Measurements from ENCODE around the gene CLIP3.
"Not testable (repeated sequence)": the region's sequence is repeated elsewhere in the genome, so short reads cannot be mapped to it uniquely, and the experiment has no call there.

The CLIP3 gene, protein sequence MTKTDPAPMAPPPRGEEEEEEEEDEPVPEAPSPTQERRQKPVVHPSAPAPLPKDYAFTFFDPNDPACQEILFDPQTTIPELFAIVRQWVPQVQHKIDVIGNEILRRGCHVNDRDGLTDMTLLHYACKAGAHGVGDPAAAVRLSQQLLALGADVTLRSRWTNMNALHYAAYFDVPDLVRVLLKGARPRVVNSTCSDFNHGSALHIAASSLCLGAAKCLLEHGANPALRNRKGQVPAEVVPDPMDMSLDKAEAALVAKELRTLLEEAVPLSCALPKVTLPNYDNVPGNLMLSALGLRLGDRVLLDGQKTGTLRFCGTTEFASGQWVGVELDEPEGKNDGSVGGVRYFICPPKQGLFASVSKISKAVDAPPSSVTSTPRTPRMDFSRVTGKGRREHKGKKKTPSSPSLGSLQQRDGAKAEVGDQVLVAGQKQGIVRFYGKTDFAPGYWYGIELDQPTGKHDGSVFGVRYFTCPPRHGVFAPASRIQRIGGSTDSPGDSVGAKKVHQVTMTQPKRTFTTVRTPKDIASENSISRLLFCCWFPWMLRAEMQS

DNA sequence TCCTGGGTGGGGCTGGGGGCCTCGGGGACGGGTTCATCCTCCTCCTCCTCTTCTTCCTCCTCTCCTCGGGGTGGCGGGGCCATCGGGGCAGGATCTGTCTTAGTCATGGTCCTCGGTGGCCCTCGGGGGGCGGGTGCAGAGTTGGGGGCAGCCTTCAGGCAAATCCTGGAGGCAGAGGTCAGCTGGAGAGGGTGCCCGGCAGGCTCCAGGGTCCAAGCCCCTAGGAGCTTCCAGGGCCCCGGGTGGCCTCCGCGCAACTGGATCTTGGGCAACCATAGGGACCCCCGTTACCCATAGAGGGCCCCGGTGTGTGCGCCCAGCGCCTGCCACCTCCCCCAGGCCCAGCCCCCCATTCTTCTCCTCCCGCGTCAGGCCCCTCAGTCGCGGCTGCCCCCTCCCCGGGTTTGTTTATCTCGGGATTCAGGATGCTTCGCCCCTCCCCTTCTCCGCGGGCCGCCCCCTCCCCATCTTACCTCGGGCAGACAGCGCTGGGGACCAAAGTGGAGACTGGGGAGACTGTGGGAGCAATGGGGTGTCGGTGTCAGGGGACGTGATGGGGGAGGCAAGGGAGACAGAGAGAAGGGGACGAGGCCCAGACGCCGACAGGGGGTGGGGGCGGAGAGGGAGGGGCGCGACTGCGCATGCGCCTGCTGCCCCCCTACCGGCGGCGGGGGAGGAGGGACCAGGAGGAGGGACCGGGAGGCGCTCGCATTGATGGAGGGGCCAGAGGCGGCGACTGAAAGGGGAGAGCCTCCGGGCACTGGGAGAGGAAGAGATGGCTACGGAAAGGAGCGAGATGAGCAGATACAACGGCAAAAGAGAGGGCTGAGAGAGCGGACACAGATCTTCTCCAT is at the start of gene CLIP3:
TSS of gene CLIP3 (minus strand) at position 623 of the 854 bp plus-strand sequence. CDS start at position 107, 516 bp downstream.
- peak; percentile 6 for DNase-seq

DNA sequence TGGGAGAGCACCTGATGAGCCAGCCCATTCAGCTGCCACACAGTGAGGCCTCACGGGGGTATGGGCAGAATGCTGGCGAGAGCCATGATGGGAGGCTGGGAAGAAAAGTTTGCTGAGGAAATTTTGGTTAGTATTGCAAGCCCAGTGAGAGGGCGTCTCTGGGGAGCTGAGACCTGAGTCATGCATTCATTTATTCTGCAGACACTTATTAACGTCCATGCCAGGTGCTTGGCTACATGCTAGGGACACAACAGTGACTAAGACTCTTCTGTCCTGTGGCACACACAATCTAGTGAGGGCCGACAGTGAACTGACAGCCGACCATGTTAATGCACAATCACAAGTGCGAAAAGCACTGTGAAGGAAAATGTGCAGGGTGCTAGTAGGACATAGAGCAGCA is 49.2 kb upstream of the CLIP3 start:
- DNase-seq = no peak

DNA sequence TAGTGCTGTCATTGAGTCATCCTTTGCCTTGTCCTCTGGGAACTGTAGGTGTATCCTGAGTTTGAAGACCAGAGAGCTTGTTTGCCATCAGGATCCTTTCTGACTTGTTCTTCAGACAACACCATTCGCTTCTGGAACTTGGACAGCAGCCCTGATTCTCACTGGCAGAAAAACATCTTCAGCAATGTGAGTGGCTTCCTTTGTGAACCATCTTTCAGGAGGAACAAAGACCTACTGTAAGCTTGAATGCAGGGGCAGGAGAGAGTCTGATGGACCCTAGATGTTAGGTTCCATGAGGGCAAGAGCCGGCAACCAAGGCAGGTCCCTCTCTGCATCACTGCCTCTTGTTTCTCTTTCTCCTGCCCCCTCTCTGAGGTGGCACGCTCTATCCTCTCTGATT is 48.7 kb upstream of the CLIP3 start:
- DNase-seq = no peak

DNA sequence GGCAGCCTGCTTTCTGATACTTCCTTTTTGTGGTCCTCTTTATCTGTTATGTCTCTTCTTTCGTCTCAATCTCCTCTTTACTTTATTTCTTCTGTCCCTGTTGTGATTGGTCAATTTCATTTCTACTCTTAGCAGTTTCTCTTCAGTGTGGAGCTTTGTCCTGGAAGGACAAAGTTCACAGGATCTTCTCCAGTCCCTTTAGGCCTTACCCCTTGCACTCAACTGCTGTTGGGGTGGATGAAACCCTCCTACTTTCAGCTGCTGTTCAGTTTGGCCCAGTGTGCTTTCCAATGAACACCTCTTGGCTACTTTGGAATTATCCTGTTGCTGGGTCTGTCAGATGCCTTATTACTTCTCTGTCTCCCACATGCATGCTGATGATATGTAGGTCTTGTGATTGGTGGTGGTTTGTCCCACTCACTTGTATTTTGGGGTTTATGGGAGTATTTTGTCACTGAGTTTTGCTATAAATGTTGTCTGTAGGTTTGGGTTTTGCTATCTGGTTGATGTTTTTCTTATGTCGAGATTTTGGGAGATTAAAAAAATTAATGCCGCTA is 46.8 kb upstream of the CLIP3 start:
- no peak for DNase-seq

DNA sequence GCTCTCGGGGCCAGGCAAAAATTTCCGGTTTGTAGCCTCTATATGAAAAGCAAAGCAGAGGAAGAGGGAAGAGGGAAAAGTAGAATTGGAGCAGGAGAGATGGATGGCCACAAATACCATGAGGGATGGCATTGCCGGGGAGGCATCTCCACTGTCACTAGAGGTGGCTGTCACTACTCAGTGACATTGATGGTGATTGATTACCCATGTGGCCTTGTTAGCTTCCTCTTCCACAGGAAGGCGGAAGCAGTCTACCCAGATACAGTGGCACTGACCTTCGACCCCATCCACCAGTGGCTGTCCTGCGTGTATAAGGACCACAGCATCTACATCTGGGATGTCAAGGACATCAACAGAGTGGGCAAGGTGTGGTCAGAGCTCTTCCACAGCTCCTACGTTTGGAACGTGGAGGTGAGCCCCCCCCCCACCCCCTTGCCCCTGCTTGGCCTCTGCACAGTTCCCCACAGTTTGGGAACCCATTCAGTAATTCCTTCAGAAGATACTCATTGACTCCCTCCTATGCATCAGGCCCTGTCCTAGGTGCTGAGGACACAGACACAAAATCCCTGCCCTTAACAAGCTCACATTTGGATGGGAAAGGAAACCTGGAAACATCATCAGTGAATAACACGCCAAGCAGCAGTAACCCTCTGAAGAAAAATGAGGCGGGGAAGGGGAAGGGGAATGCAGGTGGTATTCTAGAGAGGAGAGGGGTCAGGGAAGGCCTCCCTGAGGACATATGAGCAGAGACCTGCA is 40.6 kb upstream of the CLIP3 start:
- DNase-seq = no peak

DNA sequence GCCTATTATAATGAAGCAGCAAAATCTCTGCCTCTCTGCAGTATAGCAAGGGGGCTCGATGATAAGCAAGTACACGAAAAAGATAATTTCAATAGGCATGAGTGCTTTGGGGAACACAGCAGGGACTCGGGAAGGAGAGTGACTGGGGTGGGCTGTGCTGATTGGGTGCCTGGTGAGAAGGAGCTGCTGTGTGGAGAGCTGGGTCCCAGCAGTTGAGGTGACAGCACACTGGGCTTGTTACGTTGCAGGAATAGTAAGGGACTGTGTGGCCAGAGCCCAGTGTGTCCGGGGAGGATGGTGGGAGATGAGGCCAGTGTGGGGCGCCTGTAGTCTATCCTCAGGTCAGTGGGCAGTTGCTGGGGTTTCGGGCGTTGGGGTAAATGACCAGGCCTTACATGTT is 39.4 kb upstream of the CLIP3 start:
- no peak for DNase-seq

DNA sequence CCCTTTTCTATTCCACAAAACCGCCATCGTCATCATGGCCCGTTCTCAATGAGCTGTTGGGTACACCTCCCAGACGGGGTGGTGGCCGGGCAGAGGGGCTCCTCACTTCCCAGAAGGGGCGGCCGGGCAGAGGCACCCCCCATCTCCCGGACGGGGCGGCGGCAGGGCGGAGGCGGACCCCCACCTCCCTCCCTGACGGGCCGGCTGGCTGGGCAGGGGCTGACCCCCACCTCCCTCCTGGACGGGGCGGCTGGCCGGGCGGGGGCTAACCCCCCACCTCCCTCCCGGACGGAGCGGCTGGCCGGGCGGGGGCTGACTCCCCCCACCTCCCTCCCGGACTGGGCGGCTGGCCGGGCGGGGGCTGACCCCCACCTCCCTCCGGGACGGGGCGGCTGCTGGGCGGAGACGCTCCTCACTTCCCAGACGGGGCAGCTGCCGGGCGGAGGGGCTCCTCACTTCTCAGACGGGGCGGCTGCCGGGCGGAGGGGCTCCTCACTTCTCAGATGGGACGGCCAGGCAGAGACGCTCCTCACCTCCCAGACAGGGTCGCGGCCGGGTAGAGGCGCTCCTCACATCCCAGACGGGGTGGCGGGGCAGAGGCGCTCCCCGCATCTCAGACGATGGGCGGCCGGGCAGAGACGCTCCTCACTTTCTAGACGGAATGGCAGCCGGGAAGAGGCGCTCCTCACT is 36.3 kb upstream of the CLIP3 start:
- DNase-seq = not testable (repeated sequence)

DNA sequence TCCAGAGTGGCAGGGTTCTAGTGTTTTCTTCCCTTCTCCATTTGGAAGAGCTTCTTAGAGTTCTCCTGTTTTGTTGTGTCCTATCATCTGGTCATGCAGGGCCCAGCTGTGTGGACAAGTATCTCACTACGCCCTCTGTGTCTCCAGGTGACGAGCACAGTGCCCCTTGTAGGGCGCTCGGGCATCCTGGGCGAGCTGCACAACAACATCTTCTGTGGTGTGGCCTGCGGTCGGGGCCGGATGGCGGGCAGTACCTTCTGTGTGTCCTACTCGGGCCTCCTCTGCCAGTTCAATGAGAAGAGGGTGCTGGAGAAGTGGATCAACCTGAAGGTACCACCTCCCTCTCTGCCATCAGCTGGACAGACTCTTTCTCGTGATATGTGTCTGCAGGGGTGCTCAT is 35.0 kb upstream of the CLIP3 start:
- no peak for DNase-seq

DNA sequence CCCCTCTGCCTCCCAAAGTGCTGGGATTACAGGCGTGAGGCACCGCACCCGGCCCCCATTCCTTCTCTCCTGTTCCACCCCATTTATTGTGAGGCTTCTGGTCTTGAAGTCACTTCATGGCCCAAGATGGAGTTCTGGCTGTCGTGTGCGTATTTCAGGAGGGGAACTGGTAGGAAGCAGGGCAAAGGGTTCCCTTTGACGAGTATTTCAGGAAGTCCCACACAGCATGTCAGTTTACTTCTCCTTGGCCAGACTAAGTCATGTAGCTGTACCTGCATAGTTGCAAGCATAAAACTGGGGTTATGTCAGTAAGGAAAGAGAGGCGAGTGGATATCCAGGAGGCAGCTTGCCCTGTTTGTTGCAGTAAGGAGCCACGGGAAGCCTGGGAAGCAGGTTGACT is 32.2 kb upstream of the CLIP3 start:
- DNase-seq = no peak

DNA sequence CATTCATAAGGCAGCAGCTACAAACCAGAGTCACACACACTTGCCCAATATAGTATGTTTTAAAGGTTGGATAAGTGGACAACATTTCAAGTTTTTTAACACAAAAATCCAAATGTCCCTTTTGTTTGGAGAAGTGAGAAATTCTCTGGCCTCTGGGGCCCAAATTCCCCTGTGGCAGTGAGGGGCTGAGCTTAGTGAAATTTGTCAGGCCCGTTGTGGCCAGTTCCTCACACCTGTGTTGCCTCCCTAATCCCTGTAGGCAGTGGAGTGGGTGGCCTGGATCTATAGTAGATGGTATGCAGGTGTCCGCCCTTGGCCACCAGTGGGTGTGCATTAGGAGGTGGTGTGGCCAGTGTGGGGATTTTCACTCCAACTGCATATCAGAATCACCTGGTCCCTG is 28.7 kb upstream of the CLIP3 start:
- no peak for DNase-seq

DNA sequence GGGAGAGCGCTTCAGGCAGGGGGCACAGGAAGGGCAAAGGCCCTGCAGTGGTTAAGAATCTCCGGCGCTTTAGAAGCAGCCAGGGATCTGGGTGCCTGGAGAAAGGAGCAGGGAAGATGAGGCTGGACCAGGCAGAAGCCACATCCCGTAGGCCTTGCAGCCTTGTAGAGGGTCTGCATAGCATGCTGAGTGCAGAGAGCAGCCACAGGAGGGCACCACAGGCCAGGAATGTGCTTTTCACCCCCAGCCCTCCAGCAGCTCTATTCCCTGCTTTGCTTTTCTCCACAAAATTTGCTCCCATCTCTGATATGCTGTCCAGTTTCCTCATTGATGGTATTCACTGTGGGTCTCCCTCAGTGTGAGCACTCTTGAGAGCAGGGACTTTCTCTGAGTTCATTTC is 27.8 kb upstream of the CLIP3 start:
- DNase-seq = no peak

DNA sequence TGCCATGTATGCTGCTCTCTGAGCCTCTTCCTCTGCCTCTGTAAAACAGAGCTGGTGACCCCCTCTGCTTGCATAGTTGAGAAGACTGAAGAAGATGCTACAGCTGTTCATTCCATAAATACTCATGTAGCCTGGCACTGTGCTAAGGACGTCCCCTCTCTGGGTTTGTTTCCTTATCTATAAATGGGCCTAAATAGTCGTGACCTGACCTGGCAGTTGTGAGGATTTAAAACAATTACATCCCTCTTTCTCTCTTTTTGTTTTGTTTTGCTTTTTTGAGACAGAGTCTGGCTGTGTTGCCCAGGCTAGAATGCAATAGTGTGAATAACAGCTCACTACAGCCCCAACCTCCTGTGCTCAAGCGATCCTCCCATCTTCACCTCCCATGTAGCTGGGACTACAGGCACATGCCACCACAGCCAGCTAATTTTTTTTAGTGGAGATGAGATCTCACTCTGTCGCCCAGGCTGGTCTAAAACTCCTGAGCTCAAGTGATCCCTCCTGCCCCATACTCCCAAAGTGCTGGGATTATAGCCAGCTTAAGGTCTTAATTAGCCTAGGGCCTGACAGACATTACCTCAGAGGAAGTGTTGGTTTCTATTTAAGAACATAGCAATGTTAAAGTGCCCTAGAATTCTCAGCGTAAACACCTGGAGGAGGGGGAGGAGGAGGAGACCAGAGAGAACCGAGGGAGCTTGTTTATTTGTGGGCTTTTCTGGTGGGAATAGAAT is 26.7 kb upstream of the CLIP3 start:
- DNase-seq = no peak

DNA sequence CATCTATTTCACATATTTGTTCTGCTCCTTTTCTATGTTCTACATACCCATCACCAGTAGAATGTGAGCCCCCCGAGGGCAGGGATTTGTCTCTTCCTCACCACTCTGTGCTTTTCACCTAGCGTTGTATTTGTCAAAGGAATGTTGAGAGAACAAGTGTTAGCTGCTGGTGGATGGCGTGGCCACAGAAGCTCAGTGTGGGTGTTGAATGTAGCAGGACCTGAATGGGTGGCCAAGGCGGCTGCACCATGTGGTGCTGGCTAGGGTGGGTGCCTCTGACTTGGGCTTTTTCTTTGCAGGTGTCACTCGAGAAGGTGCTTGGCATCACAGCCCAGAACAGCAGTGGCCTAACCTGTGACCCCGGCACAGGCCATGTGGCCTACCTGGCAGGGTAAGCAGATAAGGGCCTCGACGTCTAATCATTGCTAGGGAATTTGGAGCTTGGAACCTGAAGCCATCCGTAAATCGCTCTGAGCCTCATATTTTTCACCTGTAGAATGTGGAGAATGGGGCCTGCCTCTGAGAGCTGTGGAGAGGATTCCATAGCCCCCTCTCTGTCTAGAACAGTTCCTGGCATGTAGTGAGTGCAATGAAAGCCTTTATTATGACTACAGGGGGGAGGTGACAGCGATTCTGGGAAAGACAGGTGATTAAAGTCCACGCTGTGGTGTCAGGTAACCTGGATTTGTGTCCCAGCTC is 26.0 kb upstream of the CLIP3 start:
- DNase-seq = no peak

DNA sequence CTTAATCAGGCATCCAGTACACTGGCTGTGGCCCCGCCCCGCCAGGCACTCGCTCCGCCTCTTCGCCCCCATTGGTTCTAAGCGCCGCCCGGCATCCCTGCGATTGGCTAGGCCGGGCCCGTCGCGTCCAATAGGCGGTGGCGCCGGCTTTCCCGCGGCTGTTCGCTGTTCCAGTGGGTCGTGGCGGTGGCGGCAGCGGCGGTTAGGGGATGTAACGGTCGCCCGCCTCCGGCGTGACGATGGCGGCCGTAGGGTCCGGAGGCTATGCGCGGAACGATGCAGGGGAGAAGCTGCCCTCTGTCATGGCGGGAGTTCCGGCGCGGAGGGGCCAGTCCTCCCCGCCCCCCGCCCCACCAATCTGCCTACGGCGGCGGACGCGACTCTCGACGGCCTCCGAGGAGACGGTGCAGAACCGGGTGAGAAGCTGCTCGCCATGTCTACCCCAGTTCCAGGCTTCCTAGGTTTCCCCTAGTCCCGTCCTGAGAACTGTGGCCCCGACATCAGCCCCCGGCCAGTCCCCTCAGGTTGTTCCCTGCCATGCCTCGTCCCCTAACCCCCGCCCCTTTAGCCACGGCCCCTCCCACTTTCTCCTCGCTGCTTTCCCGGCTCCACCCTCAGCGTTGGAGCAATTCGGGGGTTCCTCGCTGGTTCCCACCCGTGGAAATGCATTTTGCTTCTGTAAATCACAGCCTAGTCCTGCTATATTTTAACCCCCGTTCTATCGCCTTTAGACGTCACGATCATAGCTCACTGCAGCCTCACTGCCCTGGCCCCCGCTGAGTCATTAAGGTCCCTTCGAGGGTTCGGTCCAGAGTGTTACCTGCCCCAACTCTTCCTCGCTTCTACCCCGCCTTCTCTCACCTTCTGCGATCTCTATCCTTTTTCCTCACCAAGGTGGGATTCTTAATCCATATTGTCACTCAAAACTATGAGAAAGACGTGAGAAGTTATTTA is 22.3 kb upstream of the CLIP3 start, which contains the start of gene WDR62:
TSS of gene WDR62 (plus strand) at position 165 of the 954 bp plus-strand sequence. CDS start at position 240, 75 bp downstream.
- peak; percentile 18 for DNase-seq

DNA sequence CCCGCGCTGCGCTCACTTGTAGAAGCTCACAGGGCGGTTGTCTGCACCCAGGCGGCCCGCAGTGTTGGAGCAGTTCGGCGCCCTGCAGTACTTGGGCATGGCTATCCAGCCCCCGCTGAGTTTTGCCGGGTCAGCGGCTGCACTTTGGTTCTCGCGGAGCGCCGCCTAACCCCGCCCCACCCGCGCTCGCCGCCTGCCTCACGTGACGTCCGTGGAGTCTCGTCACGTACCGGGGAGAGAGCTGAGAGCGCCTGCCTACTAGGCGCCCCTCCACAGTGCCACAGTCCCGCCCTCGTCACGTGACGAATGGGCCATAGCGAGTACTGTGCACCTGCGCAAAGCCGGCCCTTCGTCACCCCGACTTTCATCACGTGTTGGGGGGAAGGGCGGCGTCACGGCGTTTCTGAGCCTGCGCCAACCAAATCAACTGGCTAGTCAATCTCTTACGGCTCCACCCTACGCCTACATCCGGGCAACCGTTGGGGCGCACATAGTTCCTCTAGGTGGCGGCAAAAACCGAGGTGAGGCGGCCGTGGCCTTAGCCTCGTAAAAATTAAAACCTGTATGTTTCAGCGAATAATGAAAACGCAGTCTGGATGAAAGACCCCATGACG is 21.6 kb upstream of the CLIP3 start, which contains the start of gene THAP8:
TSS of gene THAP8 (minus strand) at position 167 of the 614 bp plus-strand sequence. CDS start at position 99, 68 bp downstream.
- peak; percentile 100 for DNase-seq

DNA sequence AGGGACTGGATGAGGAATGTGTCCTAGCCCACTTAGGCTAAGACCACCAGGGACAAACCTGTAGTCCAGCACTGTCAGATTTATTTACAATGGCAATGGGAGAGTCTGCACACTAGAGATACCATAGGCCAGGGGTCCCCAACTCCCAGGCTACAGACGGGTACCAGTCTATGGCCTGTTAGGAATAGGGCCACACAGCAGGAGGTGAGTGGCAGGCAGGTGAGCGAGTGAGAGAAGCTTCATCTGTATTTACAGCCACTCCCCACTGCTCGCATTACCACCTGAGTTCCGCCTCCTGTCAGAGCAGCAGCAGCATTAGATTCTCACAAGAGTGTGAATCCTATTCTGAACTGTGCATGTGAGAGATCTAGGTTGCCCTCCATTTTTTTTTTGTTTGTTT is 19.0 kb upstream of the CLIP3 start:
- DNase-seq = no peak

DNA sequence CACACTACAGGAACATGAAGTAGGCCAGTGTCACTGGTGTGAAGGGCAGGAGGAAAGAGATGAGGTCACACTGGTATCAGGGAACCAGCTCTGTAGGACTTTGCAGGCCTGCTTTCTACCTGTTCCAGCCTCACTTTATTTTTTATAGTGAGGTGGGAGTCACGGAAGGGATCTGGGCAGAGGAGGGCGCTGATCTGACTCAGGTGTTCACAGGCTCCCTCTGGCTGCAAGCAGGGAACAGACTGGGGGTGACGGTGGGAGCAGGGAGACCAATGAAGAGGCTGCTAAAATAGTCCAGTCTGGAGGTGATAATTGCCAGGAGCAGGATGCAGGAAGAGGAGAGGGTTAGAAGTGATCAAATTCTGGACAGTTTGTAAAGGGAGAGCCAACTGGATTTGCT is 18.6 kb upstream of the CLIP3 start:
- DNase-seq = no peak

DNA sequence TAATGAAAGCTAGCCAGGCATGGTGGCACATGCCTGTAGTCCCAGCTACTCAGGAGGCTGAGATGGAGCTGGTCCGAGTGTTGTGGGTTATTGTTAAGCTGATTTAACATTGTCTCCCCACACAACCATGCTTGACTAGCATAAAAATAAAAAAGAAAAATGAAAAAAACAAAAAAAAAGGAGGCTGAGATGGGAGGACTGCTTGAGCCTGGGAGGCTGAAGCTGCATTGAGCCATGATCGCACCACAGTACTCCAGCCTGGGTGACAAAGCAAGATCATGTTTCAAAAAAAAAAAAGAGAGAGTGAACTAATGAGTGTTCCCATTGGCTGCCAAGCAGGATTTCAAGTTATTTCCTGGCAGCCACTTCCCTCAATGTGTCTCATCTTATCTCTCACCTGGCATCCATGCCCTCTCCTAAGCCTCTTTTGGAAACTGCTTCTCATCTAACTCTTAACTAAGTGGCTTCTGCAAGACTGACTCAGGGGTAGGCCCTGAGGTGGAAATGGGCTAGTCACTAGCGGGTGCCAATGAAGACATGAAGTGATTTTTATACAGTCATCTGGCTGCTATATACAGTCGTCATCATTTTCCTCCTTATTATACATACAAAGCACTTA is 16.5 kb upstream of the CLIP3 start:
- DNase-seq = no peak

Data from CD4-positive, alpha-beta T cell treated with Interleukin-4 for 4 hours (primary cell).